H9 (cell line): Measurements from ENCODE around the gene NTSR2. TPM values are rescaled to one million over a fixed set of nuclear protein-coding genes. Genes with fewer than 3 reads are reported as not detected.

Source experiments
- DNase-seq: peaks from one replicate; pipeline ENCODE4 v3.0.0-alpha.2; 2017
- H2AFZ ChIP-seq: one replicate; pipeline ENCODE4 v1.6.1; 2013; ENCODE audit warnings: mild to moderate bottlenecking, low read length, control low read depth, moderate library complexity
- H2AK5ac ChIP-seq: 2 replicates; pipeline ENCODE4 v1.6.1; 2013; ENCODE audit warnings: low read length, control low read depth, mixed read lengths; ENCODE audit not compliant: insufficient read length
- H2BK120ac ChIP-seq: one replicate; pipeline ENCODE4 v1.6.1; 2013; ENCODE audit warnings: low read depth, mild to moderate bottlenecking, low read length, control low read depth, inconsistent platforms; ENCODE audit not compliant: poor library complexity, severe bottlenecking
- H2BK12ac ChIP-seq: 2 replicates; pipeline ENCODE4 v1.6.1; 2013; ENCODE audit warnings: low read length, control low read depth, mixed read lengths, low read depth; ENCODE audit not compliant: insufficient read length
- H2BK15ac ChIP-seq: 2 replicates; pipeline ENCODE4 v1.6.1; 2013; ENCODE audit warnings: low read depth, low read length, control low read depth
- H2BK20ac ChIP-seq: one replicate; pipeline ENCODE4 v1.6.1; 2013; ENCODE audit warnings: low read depth, mild to moderate bottlenecking, low read length, control low read depth, inconsistent platforms; ENCODE audit not compliant: poor library complexity, severe bottlenecking
- H2BK5ac ChIP-seq: 2 replicates; pipeline ENCODE4 v1.6.1; 2013; ENCODE audit warnings: low read length, control low read depth, mixed read lengths; ENCODE audit not compliant: insufficient read length
- H3K14ac ChIP-seq: 2 replicates; pipeline ENCODE4 v1.6.1; 2013; ENCODE audit warnings: low read length, control low read depth; ENCODE audit not compliant: insufficient read depth
- H3K18ac ChIP-seq: 2 replicates; pipeline ENCODE4 v1.6.1; 2013; ENCODE audit warnings: low read depth, mild to moderate bottlenecking, mixed read lengths, low read length, control low read depth; ENCODE audit not compliant: insufficient read length
- H3K23ac ChIP-seq: 2 replicates; pipeline ENCODE4 v1.6.1; 2013; ENCODE audit warnings: low read length, control low read depth, mixed read lengths, low read depth; ENCODE audit not compliant: insufficient read length
- H3K23me2 ChIP-seq: 2 replicates; pipeline ENCODE4 v1.6.1; 2013; ENCODE audit warnings: low read depth, mild to moderate bottlenecking, mixed read lengths, low read length, control low read depth; ENCODE audit not compliant: insufficient read length, poor library complexity, severe bottlenecking
- H3K27ac ChIP-seq: 2 replicates; pipeline ENCODE4 v1.5.1; 2013; ENCODE audit warnings: low read length, control low read depth, mixed read lengths, low read depth; ENCODE audit not compliant: insufficient read length
- H3K27me3 ChIP-seq: 2 replicates; pipeline ENCODE4 v1.6.1; 2013; ENCODE audit warnings: low read length, control low read depth, inconsistent platforms; ENCODE audit not compliant: insufficient read depth
- H3K4ac ChIP-seq: 2 replicates; pipeline ENCODE4 v1.6.1; 2013; ENCODE audit warnings: low read depth, mild to moderate bottlenecking, control low read depth, inconsistent platforms, low read length, moderate library complexity
- H3K4me1 ChIP-seq: 2 replicates; pipeline ENCODE4 v1.6.1; 2013; ENCODE audit warnings: low read length, control low read depth, inconsistent platforms; ENCODE audit not compliant: insufficient read depth
- H3K4me2 ChIP-seq: 2 replicates; pipeline ENCODE4 v1.6.1; 2013; ENCODE audit warnings: low read length, control low read depth, mixed read lengths; ENCODE audit not compliant: insufficient read length, insufficient read depth
- H3K56ac ChIP-seq: 2 replicates; pipeline ENCODE4 v1.6.1; 2013; ENCODE audit warnings: low read depth, mild to moderate bottlenecking, mixed read lengths, low read length, control low read depth; ENCODE audit not compliant: insufficient read length
- H3K79me1 ChIP-seq: 2 replicates; pipeline ENCODE4 v1.6.1; 2013; ENCODE audit warnings: low read depth, mild to moderate bottlenecking, moderate library complexity, low read length, control low read depth, inconsistent platforms; ENCODE audit not compliant: insufficient read depth, poor library complexity, severe bottlenecking
- H3K79me2 ChIP-seq: 2 replicates; pipeline ENCODE4 v1.6.1; 2013; ENCODE audit warnings: low read length, control low read depth, inconsistent platforms; ENCODE audit not compliant: insufficient read depth
- H3K9ac ChIP-seq: 2 replicates; pipeline ENCODE4 v1.6.1; 2013; ENCODE audit warnings: low read length, control low read depth, mixed read lengths; ENCODE audit not compliant: insufficient read length; ENCODE audit errors: extremely low read depth
- H3K9me3 ChIP-seq: one replicate; pipeline ENCODE4 v1.6.1; 2013; ENCODE audit warnings: low read depth, low read length, inconsistent platforms; ENCODE audit not compliant: control insufficient read depth
- H3T11ph ChIP-seq: one replicate; pipeline ENCODE4 v1.6.1; 2013; ENCODE audit warnings: mild to moderate bottlenecking, low read length, control low read depth, inconsistent platforms
- H4K20me1 ChIP-seq: one replicate; pipeline ENCODE4 v1.6.1; 2013; ENCODE audit not compliant: control insufficient read depth, insufficient read length, insufficient read depth
- H4K5ac ChIP-seq: 2 replicates; pipeline ENCODE4 v1.6.1; 2013; ENCODE audit warnings: low read depth, mild to moderate bottlenecking, mixed read lengths, low read length, control low read depth; ENCODE audit not compliant: insufficient read length
- H4K8ac ChIP-seq: replicated peaks from 2 replicates; pipeline ENCODE4 v1.6.1; 2013; ENCODE audit warnings: low read length, control low read depth, mixed read lengths, low read depth; ENCODE audit not compliant: insufficient read length
- H4K91ac ChIP-seq: 2 replicates; pipeline ENCODE4 v1.6.1; 2013; ENCODE audit warnings: low read depth, mild to moderate bottlenecking, moderate library complexity, mixed read lengths, low read length, control low read depth; ENCODE audit not compliant: insufficient read length
- H3K27ac Mint-ChIP-seq, 3 experiments: 2 replicates in 2 of 3; 3 replicates in 1 of 3; pipeline ENCODE4 v1.8.0; 2020 to 2021; ENCODE audit warnings: mixed read lengths in 3 of 3, mild to moderate bottlenecking in 1 of 3, moderate library complexity in 1 of 3
- H3K27me3 Mint-ChIP-seq: 2 replicates; pipeline ENCODE4 v1.8.0; 2021; ENCODE audit warnings: low read depth, mild to moderate bottlenecking, moderate library complexity, mixed read lengths
- H3K36me3 Mint-ChIP-seq, 3 experiments: 2 replicates in 2 of 3; 3 replicates in 1 of 3; pipeline ENCODE4 v1.8.0; 2020 to 2021; ENCODE audit warnings: low read depth in 3 of 3, mixed read lengths in 3 of 3; ENCODE audit not compliant: insufficient read depth in 1 of 3
- H3K4me1 Mint-ChIP-seq, 2 experiments: 2 replicates each; pipeline ENCODE4 v1.8.0; 2020; ENCODE audit warnings: mixed read lengths in 2 of 2
- H3K4me3 Mint-ChIP-seq, 2 experiments: 2 replicates in 1 of 2; 3 replicates in 1 of 2; pipeline ENCODE4 v1.8.0; 2020 to 2021; ENCODE audit warnings: mild to moderate bottlenecking in 2 of 2, mixed read lengths in 2 of 2, moderate library complexity in 1 of 2
- H3K9me3 Mint-ChIP-seq, 2 experiments: 2 replicates in 1 of 2; 3 replicates in 1 of 2; pipeline ENCODE4 v1.8.0; 2020; ENCODE audit warnings: mild to moderate bottlenecking in 2 of 2, mixed read lengths in 2 of 2, moderate library complexity in 1 of 2
- CTCF ChIP-seq: fragments of 200-600 bp; sonication (generic); conservative IDR thresholded peaks from 3 replicates; pipeline ENCODE4 v1.8.0; 2021; ENCODE audit warnings: antibody characterized with exemption, mild to moderate bottlenecking
- WGBS: extraction: QIAGEN DNeasy Blood & Tissue Kit; methylation state at CpG from one replicate; pipeline ENCODE4 v1.1.7; 2013; ENCODE audit warnings: missing lambda C conversion rate, low lambda C conversion rate, mixed read lengths; ENCODE audit not compliant: insufficient read length; ENCODE audit errors: extremely low coverage; 5-methylcytosine and 5-hydroxymethylcytosine counted together
- total RNA-seq: library from RNA; stranded (reverse); gene quantifications from 2 replicates; pipeline ENCODE4 v1.2.1, GENCODE V29; 2021

NTSR2 gene
- total RNA-seq, 1 experiment from 2014 or later: not detected

- peaks cover 22 to 40% (median 31%) of the 10 kb centered on the region in 3 experiments for H3K36me3 Mint-ChIP-seq
- no peak overlapping the region for H3K27ac ChIP-seq
- H4K20me1 ChIP-seq: no peaks in the 10 kb centered on the region
- H2BK20ac ChIP-seq: no peak overlapping the region
- peaks cover 0 to 3% of the 10 kb centered on the region in 2 experiments; a peak in 1 of 4 replicates for H3K4me1 Mint-ChIP-seq
- no peak overlapping the region for H4K8ac ChIP-seq
- no peak overlapping the region for H3K56ac ChIP-seq
- no peaks in the 10 kb centered on the region; the same call in 1 of the 2 replicates for H3K27me3 Mint-ChIP-seq
- no peaks in the 10 kb centered on the region for H3K79me1 ChIP-seq
- H3K9me3 ChIP-seq: no peaks in the 10 kb centered on the region
- no peaks in the 10 kb centered on the region for H3K79me2 ChIP-seq
- no peak overlapping the region for H4K5ac ChIP-seq
- no peak overlapping the region for H2BK120ac ChIP-seq
- H3K4me2 ChIP-seq: no peak overlapping the region
- H3K9ac ChIP-seq: no peak overlapping the region
- no peak overlapping the region for H3K18ac ChIP-seq
- H2BK5ac ChIP-seq: no peak overlapping the region
- no peak overlapping the region for H3K23ac ChIP-seq
- TF ChIP-seq CTCF: no peak
- H3K9me3 Mint-ChIP-seq: no peaks in the 10 kb centered on the region
- H3K4me3 Mint-ChIP-seq: no peak overlapping the region
- no CpG with 5 or more reads among the region's 15 CpGs for WGBS
- no peak overlapping the region for H3K14ac ChIP-seq
- no peak overlapping the region for H2AFZ ChIP-seq
- no peak overlapping the region for H2AK5ac ChIP-seq
- no peak overlapping the region for H3T11ph ChIP-seq
- no peak overlapping the region for H3K4ac ChIP-seq
- no peak overlapping the region for H4K91ac ChIP-seq
- H2BK12ac ChIP-seq: no peak overlapping the region
- no peaks in the 10 kb centered on the region for H3K23me2 ChIP-seq
- no peak overlapping the region for H2BK15ac ChIP-seq
- H3K4me1 ChIP-seq: no peaks in the 10 kb centered on the region
- no peaks in the 10 kb centered on the region for H3K27me3 ChIP-seq
- DNase-seq: no peak
- no peak overlapping the region for H3K27ac Mint-ChIP-seq
Measured at GRCh38 chr2:11635141-11635540, 34.9 kb downstream of the NTSR2 start.
